KOPT-K1 (cell line): ENCODE data around the gene HSPB6.

ENCODE experiments used
- H3K27ac ChIP-seq: fragments of 200-600 bp; sonication (generic); 2 replicates; pipeline ENCODE4 v1.5.1; 2016; ENCODE audit warnings: antibody characterized with exemption, mild to moderate bottlenecking, low read depth, low read length; ENCODE audit not compliant: poor library complexity, severe bottlenecking
- H3K36me3 ChIP-seq: fragments of 200-600 bp; sonication (generic); 2 replicates; pipeline ENCODE4 v1.5.1; 2017; ENCODE audit warnings: antibody characterized with exemption, mild to moderate bottlenecking, low read length, moderate library complexity; ENCODE audit not compliant: insufficient read depth
- H3K9me3 ChIP-seq: fragments of 200-600 bp; sonication (generic); 2 replicates; pipeline ENCODE4 v1.5.1; 2017; ENCODE audit warnings: antibody characterized with exemption, low read length, mild to moderate bottlenecking; ENCODE audit not compliant: insufficient read depth, poor library complexity, severe bottlenecking

HSPB6 gene

GRCh38 chr19:35759697-35760096 lies 2.9 kb upstream of the HSPB6 start:
- Histone ChIP-seq H3K27ac (no peak overlapping the region), H3K36me3 (peaks cover 47% of the 10 kb centered on the region), H3K9me3 (no peaks in the 10 kb centered on the region)

GRCh38 chr19:35757749-35758608 lies 1.1 kb upstream of the HSPB6 start, which contains the start of gene PROSER3:
Gene PROSER3, plus strand, starts transcription at chr19:35758176. Its CDS starts 40 bp downstream, at chr19:35758216.
- H3K36me3 ChIP-seq, result peaks cover 46% of the 10 kb centered on the region
- no peaks in the 10 kb centered on the region for H3K9me3 ChIP-seq
- H3K27ac ChIP-seq, result peak within 1 kb of the TSS; percentile 89

DNA sequence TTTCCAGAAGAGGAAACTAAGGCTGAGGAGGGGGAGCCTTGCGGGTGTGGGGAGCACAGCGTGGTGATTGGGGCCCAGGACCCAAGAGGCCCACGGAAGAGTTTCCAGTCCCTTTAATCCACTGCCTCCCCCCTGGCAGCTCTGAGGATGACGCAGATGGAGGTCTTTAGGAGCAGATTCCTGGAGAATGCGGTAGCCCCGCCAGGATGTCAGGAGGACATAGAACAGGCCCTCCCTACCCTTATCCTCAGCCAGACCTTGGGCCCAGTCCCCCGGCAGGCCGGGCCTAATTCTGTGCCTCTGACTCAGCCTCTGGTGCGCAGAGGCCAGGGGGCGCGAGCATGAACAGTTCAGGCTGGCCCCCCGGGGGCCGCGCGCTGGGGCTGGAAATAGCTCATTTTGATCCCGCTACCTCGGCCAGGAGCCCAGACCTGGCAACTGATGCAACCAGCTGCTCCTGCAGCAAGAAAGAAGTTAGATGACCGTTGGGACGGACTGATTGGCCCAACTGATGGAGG lies 461 bp upstream of the HSPB6 start:
- no peaks in the 10 kb centered on the region for H3K9me3 ChIP-seq
- H3K27ac ChIP-seq, result peak overlapping the region; percentile 89
- H3K36me3 ChIP-seq, result peaks cover 48% of the 10 kb centered on the region

DNA sequence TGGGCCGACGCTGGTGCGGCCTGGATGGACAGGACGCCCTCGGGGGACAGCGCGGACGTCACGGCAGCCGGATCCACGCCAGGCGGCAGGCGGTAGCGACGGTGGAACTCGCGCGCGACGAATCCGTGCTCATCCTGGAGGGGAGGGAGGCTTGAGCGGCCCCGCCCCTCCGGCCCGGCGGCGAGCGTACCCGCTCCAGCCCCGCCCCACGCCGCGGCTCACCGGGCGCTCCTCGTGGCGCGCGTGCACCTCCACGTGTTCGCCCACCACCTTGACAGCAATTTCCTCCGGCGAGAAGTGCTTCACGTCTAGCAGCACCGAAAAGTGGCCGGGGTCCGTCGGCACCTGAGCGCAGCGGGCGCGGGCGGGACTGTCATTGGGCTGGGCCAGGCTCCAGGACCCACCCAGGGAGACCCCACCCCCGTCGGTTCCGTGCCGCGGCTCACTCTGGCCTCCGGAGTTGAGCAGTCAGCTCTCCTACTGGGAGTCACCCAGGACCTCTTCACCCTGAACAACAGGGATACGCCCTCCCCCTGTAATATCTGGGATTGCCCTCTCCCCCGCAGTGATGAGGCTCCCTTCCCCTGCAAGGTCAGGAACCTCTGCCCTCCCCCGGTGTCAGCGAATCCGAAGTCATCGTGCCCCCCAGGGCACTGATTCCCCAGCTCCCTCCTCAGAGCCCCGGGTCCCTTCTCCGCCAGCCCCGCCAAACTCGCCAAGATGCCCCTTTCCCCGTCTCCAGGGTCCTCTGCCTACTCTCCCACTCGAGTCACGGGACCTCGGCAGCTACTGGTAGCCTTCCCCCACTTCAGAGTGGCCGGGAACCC lies 1.1 kb downstream of the HSPB6 start:
- Histone ChIP-seq H3K36me3 (peaks cover 37% of the 10 kb centered on the region; the same call in 1 of the 2 replicates), H3K9me3 (no peaks in the 10 kb centered on the region), H3K27ac (no peak overlapping the region)

DNA sequence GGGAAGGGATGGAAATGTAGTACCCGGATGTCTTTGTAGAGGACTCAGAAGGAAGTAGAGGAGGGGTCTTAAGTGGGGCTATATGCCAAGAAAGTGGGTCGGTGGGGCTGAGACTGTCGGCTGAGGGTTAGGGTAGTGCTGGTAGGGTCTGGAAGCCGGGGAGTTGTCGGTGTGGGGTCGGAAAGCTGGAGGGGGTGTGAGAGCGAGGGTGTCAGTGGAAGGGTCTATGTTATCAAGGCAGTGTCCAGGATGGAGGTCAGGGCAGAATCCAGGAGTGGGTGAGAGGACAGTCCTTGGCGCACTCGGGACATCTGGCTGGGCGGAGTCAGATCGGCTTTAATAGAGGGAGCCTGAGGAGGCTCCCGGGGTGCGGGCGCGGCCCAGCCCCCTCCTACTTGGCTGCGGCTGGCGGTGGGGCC lies 1.7 kb downstream of the HSPB6 start:
- Histone ChIP-seq H3K9me3 (no peaks in the 10 kb centered on the region), H3K27ac (no peak overlapping the region), H3K36me3 (peaks cover 31% of the 10 kb centered on the region; the same call in 1 of the 2 replicates)

DNA sequence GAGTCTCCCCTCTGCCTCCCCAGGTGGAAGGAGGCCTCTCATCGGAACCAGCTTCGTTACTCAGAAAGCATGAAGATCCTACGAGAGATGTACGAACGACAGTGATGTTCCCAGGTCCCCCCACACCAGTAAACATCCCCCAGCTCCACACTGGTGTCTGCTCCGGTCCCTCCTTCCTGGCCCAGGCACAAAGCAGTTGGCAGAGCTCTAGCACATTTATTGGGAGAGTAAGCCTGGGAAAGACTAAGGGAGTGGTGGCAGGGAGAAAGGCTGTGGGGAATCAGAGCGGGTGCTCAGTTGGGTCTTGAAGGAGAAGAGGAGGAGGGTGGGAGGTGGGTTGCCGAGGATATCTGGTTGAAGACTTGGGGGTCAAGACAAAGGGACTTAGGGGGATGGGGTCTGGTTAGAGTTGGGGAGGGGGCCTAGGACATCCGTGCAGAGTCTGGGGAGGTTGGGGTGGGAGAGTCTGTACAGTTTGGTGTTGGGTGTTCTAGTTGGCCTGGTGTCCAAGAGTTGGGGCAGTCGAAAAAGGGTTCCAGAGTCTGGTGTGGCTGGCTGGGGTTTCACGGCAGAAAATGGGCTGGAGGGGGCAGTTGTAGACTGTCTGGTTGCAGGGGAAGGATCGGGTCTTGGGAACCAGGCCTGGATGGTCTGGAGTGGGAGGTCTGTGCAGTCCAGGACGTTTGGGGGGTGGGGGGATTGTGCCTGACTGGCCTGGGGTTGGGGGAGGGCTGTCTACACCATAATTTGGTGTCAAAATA lies 2.3 kb downstream of the HSPB6 start:
- no peaks in the 10 kb centered on the region for H3K9me3 ChIP-seq
- no peak overlapping the region for H3K27ac ChIP-seq
- H3K36me3 ChIP-seq, result peaks cover 25% of the 10 kb centered on the region; the same call in 1 of the 2 replicates

GRCh38 chr19:35753634-35754369 lies 3.0 kb downstream of the HSPB6 start:
- Histone ChIP-seq H3K9me3 (no peaks in the 10 kb centered on the region), H3K36me3 (peaks cover 23% of the 10 kb centered on the region; the same call in 1 of the 2 replicates), H3K27ac (no peak overlapping the region)

- no peak overlapping the region for H3K27ac ChIP-seq
- H3K36me3 ChIP-seq, result peaks cover 23% of the 10 kb centered on the region; the same call in 1 of the 2 replicates
- H3K9me3 ChIP-seq, result no peaks in the 10 kb centered on the region
Observed at GRCh38 chr19:35752746-35753350, 4.0 kb downstream of the HSPB6 start.

GRCh38 chr19:35751839-35752745 lies 4.7 kb downstream of the HSPB6 start:
- Histone ChIP-seq H3K36me3 (peaks cover 23% of the 10 kb centered on the region; the same call in 1 of the 2 replicates), H3K9me3 (no peaks in the 10 kb centered on the region), H3K27ac (no peak overlapping the region)

GRCh38 chr19:35750167-35750566 lies 6.7 kb downstream of the HSPB6 start:
- Histone ChIP-seq H3K36me3 (peaks cover 23% of the 10 kb centered on the region; the same call in 1 of the 2 replicates), H3K9me3 (no peaks in the 10 kb centered on the region), H3K27ac (no peak overlapping the region)

- no peaks in the 10 kb centered on the region for H3K9me3 ChIP-seq
- H3K36me3 ChIP-seq, result peaks cover 13% of the 10 kb centered on the region; the same call in 1 of the 2 replicates
- peak within 1 kb of the TSS; percentile 66 for H3K27ac ChIP-seq
Observed at GRCh38 chr19:35748106-35749020, 8.5 kb downstream of the HSPB6 start, which contains the start of gene LIN37. Gene LIN37, plus strand, starts transcription at chr19:35748576. Its CDS starts 149 bp downstream, at chr19:35748725.

DNA sequence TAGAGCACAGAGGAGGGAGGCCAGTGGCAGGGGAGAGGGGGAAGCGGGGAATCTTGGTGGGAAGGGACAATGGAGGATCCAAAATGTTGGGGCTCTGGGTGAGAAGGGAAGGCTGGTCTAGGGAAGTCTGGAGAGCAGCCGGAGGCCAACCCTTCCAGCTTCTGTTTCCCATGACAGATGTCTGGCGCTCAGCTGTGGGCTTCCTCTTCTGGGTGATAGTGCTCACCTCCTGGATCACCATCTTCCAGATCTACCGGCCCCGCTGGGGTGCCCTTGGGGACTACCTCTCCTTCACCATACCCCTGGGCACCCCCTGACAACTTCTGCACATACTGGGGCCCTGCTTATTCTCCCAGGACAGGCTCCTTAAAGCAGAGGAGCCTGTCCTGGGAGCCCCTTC lies 10.3 kb downstream of the HSPB6 start:
- H3K36me3 ChIP-seq, result no peaks in the 10 kb centered on the region
- peak overlapping the region; percentile 88 for H3K27ac ChIP-seq
- H3K9me3 ChIP-seq, result no peaks in the 10 kb centered on the region
